GM21447 (cell line): ENCODE results near the gene PLEKHA7.

Experiments used
- ATAC-seq: cut with Tn5 transposase; IDR thresholded peaks from one replicate; pipeline ENCODE4 v1.9.1; 2021; ENCODE audit not compliant: unreplicated experiment

Gene PLEKHA7

DNA sequence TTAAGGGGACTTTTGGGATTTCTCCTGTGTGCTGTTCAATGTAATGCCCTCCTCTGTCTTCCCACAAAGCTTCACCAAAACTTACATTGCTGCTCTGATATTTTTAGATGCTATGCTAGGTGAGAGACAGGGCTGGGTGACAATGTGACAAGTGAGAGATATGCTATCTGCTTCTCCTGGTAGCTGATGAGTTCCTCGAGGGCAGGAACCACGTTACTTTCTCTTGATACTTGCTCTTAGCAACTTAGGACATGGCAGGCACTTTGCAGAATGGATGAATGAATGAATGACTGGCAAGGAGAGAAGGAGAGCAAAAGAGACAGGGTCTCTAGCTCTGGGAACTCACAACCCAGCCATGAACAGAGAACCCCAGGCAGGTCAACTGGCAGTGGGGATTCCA, 160.4 kb downstream of the PLEKHA7 start:
- ATAC-seq: no peak

DNA sequence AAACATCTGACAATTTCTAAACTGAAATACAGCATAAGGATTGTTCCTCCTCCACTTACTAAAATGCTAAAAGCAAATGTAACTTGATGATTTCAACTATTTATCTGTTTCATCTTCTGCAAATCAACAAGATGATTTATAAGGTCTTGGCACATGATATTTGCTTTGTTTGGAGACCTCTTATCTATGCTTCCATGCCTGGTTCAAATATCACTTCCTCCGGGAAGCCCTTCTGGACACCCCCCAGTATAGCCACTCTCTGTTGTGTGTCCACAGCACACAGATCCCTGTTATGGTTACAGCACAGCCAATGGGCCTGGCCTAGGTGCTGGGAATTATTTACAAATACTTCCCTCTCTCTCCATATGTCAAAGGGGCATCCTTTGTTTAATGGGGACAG, 160.9 kb downstream of the PLEKHA7 start:
- no peak for ATAC-seq

DNA sequence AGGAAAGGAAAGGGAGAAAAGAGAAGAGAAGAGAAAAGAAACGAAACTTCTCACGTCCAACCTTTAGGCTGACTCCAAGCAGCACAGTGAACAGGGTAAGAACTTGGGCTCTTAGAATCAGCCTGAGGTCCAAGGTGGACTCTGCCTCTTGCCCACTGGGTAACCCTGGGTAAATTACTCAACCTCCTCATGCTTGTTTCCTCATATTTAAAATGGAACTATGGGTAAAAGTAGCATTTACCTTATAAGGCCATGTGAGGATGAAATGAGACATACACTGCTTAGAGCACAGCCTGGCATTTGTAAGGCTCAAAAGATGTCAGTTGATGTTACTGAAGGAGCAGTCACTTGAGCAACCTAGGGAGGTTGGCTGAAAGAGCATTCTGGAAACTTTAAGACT, 167.9 kb downstream of the PLEKHA7 start:
- no peak for ATAC-seq

DNA sequence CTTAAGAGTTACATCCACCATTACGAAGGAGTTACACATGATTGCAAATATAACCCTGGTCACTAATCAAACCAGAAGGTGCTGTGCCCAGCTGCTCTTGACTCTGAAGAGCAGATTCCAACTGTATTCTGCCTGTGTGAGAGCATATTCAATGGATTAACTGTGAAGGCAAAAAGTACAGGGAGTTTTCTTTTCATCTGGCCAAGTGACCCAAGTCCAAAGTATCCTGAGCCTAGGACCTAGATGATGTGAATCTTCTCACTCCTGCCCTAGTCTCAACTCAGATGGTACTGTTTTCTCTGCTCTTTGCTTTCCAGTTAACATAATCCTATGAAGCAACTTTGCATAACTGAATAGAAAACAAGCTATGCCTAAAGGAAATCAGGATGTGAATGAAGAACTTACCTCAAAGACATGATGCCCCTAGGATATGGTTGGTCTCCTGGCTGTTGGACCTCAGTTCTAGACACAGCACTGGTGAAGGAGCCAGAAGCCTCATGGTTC, 169.9 kb downstream of the PLEKHA7 start:
- no peak for ATAC-seq

DNA sequence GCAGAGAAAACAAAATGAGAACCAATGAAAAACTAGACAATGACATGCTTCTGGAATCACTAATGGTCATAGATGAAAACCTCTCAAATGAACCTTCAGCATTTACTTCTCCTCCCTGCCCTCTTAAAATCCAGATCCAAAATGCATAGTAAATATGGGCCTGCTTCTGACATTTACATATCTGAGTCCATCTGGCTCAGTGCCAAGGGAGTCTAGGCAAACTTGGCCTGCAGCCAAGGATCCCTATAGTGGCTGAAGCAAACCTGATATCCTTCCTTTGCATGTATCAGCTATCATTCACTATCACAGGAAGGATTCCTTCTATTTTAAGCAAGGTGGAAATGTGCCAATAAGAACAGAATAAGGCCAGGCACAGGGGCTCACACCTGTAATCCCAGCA, 170.9 kb downstream of the PLEKHA7 start:
- no peak for ATAC-seq

DNA sequence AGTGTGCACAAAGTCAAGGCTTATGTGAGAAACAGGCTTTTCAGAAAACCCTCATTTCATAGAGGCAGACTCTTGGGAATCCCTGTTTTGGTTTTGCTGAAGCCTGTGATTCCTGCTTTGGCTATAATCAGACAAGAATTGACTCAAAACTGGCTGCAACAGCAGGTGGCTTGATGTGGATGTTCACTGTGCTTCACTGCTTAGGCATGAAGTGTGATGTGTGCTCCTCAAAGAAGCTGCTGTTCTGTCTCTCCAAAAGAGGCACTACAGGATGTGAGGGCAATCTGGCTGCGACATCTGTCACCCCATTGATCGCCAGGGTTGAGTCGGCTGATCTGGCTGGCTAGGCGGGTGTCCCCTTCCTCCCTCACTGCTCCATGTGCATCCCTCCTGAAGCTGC, 172.2 kb downstream of the PLEKHA7 start:
- no peak for ATAC-seq

DNA sequence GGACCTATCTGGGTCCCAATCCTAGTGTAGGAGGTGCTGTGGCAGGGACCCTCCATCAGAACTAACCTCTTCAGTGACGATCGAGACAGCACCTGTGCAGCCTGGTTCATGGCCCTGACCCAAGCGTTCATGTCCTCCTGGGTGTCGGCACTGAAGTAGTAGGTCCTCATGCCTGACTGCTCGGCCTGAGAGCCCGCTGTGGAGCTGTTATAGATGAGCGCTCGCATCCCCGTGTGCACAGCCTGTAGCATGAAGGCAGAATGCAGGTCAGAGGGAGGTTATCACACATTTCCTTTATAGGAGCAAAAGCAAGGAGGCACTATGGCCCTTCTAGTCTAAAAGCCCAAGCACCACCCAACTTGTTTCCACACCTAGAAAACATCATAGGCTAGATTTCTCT, 172.7 kb downstream of the PLEKHA7 start:
- no peak for ATAC-seq

DNA sequence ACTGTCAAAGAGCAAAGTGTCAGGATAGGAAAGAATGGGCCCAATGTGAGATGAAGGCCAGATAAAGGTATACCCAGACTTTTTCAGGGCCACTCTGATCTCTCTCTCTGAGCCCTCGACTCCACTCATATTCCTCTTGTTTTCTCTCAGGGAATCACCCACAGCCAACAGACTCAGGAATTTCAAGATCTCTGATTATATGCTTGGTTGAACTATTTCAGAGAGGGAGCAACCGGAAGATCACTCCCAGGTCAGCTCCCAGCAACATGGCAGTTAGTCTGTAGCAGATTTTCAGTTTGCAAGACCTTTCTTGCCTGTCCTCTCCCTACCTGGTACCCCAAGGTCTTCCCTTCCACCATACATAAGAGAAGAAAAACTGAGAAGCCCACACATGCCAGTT, 173.3 kb downstream of the PLEKHA7 start:
- ATAC-seq: no peak

DNA sequence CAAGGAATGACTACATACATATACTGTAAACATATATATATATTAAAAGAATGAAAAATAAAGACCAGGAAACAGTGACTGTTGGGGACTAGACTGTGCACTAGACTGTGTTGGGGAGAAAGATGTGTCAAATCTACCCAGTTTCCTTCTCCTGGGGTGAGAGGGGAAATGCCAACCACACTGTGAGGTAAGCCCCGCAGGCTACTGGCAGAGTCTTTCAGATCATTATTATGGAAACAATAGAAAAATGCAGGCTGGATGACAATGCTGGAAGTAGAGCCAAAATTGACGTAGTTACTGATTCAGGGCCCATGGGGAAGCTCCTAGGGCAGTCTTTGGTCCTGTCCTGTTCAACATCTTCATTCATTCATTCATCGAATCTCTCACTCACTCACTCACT, 174.4 kb downstream of the PLEKHA7 start:
- no peak for ATAC-seq

DNA sequence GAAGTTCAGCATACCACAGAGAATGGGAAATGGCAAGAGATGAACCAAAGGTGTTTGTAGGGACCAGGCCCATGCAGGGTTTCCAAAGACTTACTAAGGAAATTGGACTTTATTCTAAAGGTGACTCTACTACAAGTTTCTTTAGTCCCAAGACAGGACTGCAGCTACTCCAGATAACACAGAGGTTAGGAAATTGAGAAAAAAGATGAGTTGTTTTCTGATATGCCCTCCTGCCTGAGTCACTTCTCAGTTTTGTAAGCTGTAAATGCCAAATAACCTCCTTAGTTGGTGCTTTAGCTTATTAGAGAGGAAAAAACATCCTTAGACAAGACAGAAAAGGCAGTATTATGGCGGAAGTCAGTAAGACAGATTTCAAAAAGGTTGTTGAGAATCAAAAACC, 179.8 kb downstream of the PLEKHA7 start:
- ATAC-seq: no peak

DNA sequence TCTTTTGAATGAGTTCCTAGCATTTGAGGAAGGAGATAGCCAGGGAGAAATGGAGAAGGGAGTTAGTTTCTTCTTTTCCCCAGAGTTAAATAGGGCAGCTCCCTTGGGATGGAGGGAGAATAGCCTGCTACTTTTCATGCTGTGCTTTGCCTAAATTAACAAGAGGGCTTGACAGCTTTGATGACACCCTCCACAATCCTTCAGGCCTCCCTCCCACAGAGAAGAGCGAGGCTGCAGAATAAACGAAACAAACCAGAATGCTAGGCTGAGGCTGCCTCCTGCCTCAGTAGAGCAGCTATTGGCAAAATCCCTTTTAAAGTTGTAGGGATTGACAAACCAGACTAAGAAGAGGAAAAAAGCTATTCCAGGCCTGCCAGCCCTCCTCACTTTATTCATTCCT, 181.2 kb downstream of the PLEKHA7 start:
- ATAC-seq: no peak

DNA sequence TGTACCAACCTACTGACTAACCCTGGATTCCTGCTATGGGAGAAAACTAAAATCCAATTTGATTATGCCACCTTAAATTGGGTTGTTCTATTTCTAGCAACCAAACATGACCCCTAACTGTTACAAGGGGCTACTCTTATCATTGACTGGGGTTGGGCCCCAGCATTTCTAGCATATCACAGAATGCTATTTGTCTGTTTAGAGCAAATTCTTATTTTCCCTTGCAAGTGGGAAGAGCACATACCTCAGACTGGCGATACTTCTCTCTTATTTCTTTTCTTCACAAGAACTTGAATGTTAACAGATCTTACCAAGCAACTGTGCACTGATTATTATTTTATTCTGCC, 182.0 kb downstream of the PLEKHA7 start:
- ATAC-seq: no peak

DNA sequence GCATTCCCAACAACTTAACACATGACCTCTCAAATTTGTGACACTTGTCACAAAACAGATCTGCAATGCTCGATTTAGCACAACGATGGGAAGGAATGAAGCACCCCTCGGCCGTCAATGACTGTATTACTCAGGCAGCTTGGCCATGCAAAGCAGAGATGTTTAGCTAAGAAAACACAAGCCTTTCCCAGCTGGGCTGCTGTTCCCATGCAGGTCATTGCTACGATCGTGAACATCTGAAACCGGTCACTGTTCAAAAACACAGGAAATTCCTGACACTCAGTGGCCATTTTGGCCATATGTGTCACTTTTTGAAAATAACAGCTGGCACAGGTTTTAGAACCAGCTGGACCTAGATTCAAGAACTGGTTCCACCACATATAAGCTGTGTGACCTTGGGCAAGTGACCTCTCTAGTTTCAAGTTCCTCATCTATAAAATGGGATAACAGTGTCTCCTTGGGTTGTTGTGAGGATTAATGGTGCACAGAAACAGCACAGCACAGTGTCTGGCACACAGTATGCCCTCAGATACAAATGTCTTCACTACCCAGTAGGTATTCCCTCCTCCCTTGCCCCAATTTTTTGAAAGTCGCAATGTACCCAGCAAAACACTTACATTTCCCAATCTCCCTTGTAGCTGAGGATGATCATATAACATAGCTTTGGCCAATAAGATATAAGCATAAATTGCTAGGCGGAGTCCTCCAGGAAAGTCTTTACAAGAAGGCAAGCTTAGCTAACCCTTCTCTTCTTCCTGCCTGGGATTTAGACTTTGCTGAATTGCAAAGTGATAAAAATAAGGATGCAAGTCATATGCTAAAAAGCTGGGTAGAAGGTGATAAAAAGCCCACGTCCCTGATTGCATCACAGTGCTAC, 182.7 kb downstream of the PLEKHA7 start:
- no peak for ATAC-seq

DNA sequence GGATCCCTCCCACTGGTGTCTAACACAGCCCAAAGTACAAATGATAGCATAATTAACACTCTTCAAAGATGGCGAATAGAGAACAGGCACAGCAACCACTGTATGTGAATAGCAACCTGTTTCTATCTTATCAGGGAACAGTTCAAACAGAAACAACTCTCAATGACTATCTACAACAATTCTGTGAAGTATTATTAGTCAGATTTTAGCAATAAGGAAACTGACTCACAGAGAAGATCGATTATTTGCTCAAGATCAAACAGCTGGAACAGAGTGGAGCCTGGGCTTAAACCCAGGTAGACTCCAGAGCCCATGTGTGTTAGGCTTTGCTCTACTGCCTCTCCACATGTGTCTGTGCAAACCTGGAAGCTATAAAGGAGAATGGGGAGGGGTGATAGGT, 187.1 kb downstream of the PLEKHA7 start:
- no peak for ATAC-seq

DNA sequence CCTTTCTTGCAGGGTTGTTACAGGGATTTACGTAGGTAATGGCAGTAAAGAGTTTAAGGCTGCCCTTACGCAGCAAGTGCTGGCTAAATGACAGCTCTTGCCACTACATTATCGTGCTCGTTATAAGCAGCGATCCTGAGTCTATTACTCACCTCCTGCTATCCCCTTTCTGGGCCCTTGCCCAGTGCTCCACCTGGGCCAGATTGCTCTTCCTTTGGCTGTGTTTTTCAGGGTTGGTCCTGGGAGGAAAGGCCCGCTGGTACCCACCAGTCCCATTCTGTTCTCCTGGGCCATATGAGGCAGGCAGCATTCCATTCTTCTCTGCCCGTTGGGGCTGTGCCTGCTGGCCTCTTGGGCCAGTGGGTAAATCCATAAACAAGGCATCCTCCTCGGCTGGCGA, 188.2 kb downstream of the PLEKHA7 start:
- ATAC-seq: no peak

DNA sequence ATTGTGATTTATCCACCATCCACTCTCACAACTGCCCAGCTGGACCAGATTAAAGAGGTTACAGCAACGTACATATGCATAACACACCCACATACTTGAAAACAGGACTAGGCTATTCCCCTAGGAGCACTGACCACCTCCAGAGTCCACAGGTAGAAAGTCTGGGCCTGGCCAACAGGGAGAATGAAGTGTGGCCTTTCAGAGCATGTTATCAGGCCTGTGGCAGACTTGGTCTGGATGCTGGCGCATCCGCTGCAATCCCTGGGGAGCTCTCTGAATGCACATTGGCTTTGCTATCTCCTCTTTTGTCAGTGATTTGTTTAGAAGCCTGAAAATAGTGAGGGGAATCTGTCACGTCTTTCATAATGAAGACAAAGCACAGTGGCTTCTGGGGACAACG, 189.1 kb downstream of the PLEKHA7 start:
- ATAC-seq: no peak

DNA sequence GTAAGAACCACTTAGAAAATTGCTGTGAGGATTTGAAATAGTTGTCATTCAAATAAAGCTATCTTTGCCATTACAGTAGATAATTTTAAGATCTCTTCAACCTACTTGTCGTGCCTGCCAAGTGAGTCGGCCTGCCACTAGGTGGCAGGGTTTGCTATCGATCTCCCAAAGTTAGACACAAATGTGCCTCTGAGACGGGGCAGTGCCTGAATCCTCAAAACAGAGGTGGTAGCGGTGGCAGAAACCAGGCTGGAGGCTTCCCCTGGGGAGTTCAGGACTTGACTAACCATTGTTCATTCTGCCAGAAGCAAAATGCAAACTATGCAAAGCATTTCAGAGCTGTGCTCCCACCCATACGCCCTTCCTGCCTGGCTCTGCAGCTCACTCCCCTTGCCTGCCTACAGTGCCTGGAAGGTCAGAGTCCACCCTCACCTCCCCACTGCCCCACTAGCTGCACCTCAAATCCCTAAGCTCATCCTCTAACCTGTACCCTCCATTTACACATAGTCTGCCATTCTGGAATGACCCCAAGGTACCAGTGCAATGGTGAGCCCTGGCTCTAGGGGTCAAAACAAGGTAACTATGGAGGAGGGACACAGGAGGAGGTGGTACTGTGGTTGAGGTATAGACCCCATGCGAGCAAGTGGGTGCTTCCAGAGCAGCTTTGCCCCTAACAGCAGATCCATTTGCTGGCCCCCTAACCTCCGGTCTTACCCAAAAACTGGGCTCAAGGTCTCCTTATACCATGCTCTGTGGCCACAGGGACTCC, 193.7 kb downstream of the PLEKHA7 start:
- peak; percentile 68 for ATAC-seq

DNA sequence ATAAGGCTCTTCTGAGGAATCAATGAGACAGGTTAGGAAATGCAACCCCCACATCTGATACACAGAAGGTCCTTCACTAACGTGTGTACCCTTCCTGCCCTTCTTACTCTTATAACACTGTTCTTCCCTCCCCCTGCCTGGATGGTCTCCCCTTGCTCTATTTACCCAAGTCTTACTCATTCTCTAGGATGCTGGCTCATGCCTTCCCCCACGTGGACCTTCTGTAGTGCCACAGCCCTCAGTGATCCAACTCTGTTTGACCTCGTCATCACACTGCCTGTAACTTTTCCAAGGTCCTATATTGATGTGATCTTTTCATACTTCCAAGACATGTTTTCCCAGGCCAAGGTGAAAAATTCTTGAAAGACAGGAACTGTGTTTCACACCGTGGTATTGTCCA, 195.9 kb downstream of the PLEKHA7 start:
- ATAC-seq: no peak

DNA sequence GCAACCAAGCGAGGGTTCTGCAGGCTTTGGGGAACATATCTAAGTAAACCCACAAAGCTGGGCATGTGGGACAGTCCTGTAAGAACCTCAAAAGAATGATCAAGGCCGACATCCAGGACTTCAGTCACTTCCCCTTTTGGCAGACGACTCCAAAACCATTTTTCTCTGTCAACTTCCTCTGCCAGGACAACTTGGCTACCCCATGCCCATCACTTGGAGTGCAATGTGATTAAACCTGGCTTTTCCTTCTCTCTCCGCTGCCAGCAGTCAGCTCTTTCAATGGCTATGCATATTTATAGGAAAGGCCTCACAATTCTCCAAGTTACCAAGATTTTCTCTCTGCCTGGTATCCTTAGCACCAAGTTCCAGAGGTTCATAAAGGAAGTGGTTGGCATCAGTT, 196.9 kb downstream of the PLEKHA7 start:
- ATAC-seq: no peak

DNA sequence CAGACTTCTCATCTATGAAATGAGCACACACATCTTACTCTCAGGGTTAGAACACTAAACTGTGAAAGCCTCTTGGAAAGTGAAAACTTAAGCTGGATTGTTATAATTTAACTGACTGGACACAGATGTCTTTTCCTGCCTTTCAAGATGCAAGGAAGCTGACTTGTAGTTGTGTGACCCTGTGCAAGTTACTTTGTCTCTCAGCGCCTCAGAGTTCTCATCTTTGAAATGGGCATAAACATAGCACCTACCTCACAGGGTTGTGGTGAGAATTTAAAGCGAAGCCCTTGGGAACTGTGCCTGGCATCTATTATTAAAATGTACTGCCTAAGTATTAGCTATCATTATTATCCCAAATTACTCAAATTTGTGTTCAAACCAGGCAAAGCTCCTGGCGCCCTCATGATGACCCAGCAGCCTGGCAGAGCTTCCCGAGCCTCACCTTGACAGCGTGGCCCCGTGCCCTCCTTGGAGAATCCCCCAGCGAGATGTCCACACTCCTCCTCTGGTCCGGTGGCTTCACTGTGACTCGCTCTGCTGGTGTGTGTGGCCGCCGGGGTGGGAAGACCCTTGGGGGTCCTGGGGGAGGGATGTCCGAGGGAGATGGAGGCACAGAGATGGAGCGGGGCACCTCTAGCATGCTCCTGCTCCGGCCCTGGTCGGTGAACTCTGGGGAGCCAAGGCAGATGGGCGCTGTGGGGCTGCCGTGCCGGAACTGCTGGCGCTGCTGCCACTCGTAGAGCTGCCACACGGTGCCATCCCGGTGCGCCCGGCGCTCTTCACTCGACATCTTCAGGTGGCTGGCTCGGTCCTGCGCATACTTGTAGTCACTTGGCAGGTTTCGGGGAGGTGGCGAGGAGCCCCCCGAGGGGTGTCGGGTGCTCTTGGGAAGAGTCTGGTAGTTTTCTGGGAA, 197.6 kb downstream of the PLEKHA7 start:
- no peak for ATAC-seq

DNA sequence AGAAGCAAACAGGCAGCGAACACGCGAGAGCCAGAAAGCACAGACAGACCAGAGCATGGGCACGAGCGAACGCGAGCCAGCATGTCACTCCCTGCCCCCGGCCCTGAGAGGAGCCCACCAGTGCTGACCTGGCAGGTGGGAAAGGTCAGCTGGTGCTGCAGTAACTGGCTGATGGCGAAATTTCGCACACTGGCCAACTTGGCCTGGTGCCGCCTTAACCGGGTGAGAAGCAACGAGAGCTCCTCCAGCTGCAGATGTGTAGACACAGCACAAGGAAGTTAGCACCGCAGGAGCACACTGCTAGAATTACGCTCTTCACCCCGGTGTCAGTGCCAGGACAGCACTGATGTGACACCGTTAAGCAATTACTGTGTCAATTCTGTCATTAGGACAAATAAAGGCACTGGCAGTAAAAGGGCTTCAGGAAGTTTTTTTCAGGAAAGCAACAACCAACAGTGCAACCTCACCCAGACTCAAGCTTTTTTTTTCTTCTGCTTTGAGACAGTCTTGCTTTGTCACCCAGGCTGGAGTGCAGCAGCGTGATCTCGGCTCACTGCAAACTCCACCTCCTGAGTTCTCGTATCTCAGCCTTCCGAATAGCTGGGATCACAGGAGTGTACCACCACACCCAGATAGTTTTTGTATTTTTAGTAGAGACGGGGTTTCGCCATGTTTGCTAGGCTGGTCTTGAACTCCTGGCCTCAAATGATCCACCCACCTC, 199.0 kb downstream of the PLEKHA7 start:
- no peak for ATAC-seq
